HG03342 (cell line): ENCODE data around the gene SFI1.

Source experiments
- ATAC-seq: cut with Tn5 transposase; IDR thresholded peaks from one replicate; pipeline ENCODE4 v1.9.1; 2021; ENCODE audit warnings: mild to moderate bottlenecking, moderate library complexity; ENCODE audit not compliant: unreplicated experiment

Gene SFI1

DNA sequence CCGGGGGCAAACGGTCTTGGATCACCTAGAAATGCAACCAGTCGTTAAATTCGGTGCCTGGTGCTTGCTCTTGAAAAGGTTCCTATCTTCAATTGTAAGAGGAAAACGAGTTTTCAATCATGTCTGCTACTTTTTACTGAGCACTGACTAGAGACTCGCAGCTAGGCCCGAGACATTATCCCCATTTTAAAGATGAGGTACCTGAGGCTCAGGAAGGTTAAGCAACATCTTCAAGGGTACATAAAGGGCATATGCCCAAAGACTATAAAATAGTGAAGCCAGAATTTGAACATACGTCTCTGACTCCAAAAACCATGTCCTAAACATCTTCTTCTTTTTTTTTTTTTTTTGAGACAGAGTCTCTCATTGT is 166.3 kb downstream of the SFI1 start:
- ATAC-seq: no peak
